ENCODE measurements around the gene PEX11B. TPM values are rescaled to one million over a fixed set of nuclear protein-coding genes. Genes with fewer than 3 reads are reported as not detected.

The PEX11B gene
- total and polyA plus RNA-seq, 2 of the 4 experiments (the other 2 are of a cell fraction) = 15.4 to 24.3 TPM

DNA sequence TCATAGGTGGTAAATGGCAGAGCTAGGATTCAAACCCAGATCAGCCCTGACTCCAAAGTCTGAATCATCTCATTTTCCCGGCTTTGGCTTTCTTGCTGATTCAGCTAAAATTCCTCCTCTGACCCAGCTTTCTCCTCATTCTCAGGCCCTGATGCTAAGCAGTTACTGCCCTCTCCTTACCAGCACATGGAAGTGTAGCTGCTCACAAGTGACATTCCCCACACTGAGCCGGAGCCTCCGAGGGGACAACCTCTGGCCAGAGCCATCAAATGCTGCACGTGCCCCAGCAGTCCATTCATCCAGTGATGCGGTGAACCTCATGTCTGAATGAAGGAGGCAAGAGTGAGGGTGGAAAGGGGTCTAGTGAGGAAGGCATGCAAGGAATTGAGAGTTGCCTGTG lies 19.8 kb downstream of the PEX11B start:
- Histone ChIP-seq H2AK5ac (ENCODE audit: low read depth, low read length) (no peak overlapping the region), H2BK120ac (ENCODE audit: low read depth, low read length) (no peak overlapping the region), H3K9me3 (ENCODE audit: control insufficient read depth, insufficient read depth, low read length) (no peaks in the 10 kb centered on the region), H3K27ac (ENCODE audit: insufficient read depth, low read length) (no peak overlapping the region), H3K9ac (ENCODE audit: low read depth, low read length) (no peak overlapping the region), H3K14ac (replicated peaks; ENCODE audit: low read depth, low read length) (no peak overlapping the region), H4K5ac (ENCODE audit: low read depth, low read length) (no peak overlapping the region), H3K4me1 (ENCODE audit: control insufficient read depth, insufficient read depth, low read length) (no peaks in the 10 kb centered on the region), H3K4me2 (ENCODE audit: low read depth, low read length) (no peak overlapping the region), H3K36me3 (ENCODE audit: control insufficient read depth, insufficient read depth, low read length) (no peaks in the 10 kb centered on the region), H3K4ac (ENCODE audit: low read depth, low read length) (0 out of 2 replicates have a peak overlapping the region, but pooled peaks have one; percentile 7), H3K4me3 (ENCODE audit: insufficient read depth, low read depth, low read length) (no peak overlapping the region), H3K79me1 (ENCODE audit: low read depth in 1 of 2, low read length in 2 of 2) (no peaks in the 10 kb centered on the region), H4K8ac (ENCODE audit: low read depth in 2 of 2, low read length in 2 of 2) (no peak overlapping the region), H3K9me1 (ENCODE audit: insufficient read depth, low read length) (peaks cover 10% of the 10 kb centered on the region; the same call in 1 of the 2 replicates), H2BK20ac (ENCODE audit: low read depth, low read length) (no peak overlapping the region), H2AFZ (replicated peaks; ENCODE audit: low read length, poor library complexity) (no peak overlapping the region), H3K27me3 (ENCODE audit: control insufficient read depth, insufficient read depth, low read length) (no peaks in the 10 kb centered on the region), H4K20me1 (ENCODE audit: insufficient read depth, low read length) (no peaks in the 10 kb centered on the region), H2BK5ac (ENCODE audit: low read depth, low read length, poor library complexity, severe bottlenecking) (no peak overlapping the region), H3K18ac (ENCODE audit: low read depth, low read length) (no peak overlapping the region), H2BK15ac (ENCODE audit: low read depth, low read length) (no peak overlapping the region), H3K23ac (ENCODE audit: low read depth, low read length) (no peak overlapping the region), H3K56ac (ENCODE audit: extremely low read depth, insufficient read depth, low read length) (no peak overlapping the region), H4K91ac (ENCODE audit: insufficient read depth, low read depth, low read length) (no peak overlapping the region), H2AK9ac (replicated peaks; ENCODE audit: low read depth, low read length, poor library complexity) (no peak overlapping the region)
- BruUV-seq (replicated peaks) = no TSS peak
- in situ Hi-C loops (cut with MboI; ENCODE audit: low sequenced_read_pairs) = no loop called here
- WGBS, 2 experiments (ENCODE audit: extremely low coverage in 2 of 2, insufficient read length in 1 of 2) = 74% methylated on average over 4 of the region's 5 CpGs; no CpG with 5 or more reads in 1 of the 2 experiments
- intact Hi-C loops (cut with micrococcal nuclease) = loop anchor here (10.0 kb wide), 1 partner anchor 56 kb away; the partner anchor contains the start of gene LIX1L
- dilution Hi-C loops (cut with HindIII; ENCODE audit: low sequenced_read_pairs, unreplicated experiment) = no loop called here
- ChIA-PET POLR2A (ENCODE audit: unreplicated experiment) (no interaction called here), CTCF (no interaction called here)
- no peak for TF ChIP-seq BHLHE40 (IDR thresholded peaks at IDR 0.05; ENCODE audit: low read depth, low read length)
- peak; percentile 99 for TF ChIP-seq MAFK (IDR thresholded peaks at IDR 0.05; ENCODE audit: low read depth, low read length)
- no peak for ATAC-seq (ENCODE audit: low read depth)
- DNase-seq = no peak

Data from IMR-90 (cell line).